SH-SY5Y (cell line): Measurements from ENCODE around the gene NAA80.

Source experiments
- GATA2 ChIP-seq: IDR thresholded peaks from 2 replicates; pipeline ENCODE4 v1.6.1; 2011; ENCODE audit warnings: mild to moderate bottlenecking, low read depth, low read length
- GATA3 ChIP-seq: IDR thresholded peaks from 2 replicates; pipeline ENCODE4 v1.6.1; 2011; ENCODE audit warnings: low read depth, mild to moderate bottlenecking, low read length, moderate library complexity

NAA80 gene

DNA sequence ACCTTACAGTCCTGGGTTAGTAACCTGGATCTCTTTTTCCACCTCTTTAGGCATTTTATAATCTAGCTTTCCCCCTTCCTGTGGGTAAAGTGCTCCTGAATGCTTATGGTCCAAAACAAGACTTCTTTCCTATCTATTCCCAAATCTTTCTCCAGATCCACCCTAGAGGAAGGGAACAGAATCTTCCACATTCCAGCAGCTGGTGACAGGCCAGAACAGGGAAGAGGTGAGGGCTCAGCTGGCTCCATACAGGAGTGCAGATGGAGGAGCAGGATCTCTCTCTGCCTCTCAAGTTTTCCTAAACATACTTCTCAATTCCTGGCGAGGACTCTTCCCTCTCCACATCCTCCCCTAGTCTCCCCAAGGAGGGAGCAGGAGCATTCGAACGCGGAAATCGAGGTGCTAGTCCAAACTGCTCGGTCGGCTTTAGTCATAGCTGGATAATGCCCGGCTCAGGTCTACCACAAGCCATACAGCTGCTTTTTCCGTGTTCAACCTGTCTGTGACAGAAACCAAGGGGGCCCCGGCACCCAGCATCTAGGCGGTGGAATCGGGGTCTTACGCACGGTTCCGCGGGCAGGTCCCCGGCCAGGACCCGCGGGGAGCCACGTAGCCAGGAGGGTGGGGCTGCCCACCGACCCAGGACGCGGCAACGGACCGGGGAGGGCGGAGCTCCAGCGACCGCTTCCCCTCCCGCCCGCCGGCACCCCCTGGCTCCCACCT lies 37.4 kb upstream of the NAA80 start:
- TF ChIP-seq GATA2 (peak; percentile 60), GATA3 (no peak)

DNA sequence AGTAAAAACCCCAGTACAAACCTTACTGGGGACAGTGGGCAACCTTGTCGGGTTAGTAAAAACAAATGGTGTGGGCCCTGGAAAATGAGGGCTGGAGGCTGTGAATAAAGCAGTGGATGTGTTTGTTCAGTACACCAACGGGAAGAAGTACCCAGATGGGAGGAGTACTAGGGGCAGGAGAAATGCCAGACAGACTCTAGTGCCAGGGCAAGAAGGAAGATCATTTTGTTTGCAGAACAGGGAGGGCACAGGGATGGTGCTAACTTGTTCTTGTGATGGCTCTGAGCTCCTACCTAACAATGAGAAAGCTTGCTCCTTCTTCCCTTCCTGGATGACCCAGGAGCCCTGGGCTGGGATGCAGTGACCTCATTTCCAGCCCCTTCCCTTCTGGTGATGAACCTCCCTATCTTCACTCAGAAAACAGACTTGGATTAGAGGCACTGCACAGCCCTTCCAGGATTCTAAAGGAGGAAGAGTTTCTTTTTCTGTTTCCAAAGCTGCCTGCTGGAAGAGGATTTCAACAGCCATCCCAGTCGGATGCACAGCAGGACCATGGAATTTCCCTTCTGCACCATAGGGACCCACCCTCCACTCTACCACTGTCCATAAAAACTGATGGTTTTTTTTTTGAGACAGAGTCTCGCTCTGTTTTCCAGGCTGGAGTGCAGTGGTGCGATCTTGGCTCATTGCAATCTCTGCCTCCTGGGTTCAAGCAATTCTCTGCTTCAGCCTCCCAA lies 35.3 kb upstream of the NAA80 start:
- TF ChIP-seq GATA2 (no peak), GATA3 (no peak)

DNA sequence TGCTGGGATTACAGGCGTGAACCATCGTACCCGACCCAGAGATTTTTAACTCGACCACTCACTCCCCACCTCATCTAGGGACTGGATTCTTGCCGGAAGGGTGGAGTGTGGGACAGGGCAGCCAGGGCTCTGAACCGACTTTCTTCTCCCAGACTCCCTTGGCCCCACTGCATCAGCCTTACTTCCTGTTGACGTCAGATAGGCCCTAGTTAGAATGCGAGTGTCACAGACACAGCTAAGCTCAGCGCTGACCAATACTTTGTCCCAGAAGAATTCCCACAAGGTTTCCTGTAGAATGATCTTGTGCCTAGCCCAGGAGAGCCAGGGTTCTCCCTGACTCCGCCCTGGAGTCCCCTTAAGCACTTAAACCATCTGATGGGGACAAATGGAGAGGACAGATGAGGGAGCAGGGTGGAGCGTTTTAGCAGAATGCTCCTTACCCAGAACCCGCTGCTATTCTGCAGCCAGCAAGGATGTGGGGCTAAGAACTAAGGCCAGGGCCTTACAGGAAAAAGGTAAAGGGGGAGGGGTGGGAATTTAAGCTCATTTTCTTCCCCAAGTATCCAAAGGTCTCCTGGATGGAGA lies 34.6 kb upstream of the NAA80 start:
- no peak for TF ChIP-seq GATA3
- TF ChIP-seq GATA2: no peak

DNA sequence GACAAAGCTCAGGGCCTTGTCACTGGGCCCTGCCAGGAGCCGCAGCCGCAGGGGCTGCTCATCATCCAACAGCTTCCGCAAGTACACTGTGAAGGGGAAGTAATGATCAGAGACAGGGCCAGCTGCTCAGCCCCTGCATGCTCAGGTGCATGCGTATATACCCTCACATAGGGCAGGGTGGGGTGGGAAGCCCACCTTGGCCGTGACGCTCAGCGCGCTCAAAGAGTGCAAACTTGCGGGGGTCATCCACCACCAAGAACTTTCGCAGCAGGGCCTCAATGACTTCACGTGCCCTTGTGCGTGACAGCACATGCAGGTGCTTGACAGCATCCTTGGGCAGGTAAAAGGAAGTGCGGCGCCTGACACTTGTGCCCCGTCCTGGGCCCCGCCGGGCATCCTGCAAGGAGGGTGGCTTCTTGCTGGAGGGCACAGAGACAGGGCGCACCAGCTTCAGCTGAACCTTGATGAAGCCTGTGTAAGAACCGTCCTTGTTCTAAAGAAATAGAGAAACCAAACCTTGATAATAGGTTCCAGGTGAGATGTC lies 32.2 kb upstream of the NAA80 start:
- TF ChIP-seq GATA2 (no peak), GATA3 (no peak)

DNA sequence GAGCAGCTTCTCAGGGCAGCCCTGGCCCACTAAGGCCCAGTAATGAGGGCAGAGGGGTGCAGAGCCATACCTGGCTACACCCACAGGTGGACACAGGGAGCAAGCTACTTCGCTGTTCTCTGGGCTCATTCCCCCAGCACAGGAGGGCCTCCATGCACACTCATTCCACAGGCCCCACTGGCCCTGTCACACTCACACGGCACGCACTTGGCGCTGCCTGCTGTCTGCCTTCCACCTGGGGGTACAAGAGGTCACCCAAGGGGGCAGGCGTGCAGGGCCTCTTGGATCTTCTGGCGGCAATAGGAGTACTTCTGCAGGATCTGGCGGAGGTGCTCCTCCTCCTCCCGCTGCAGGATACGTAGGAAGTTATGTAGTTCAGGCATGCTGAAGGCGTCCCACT lies 31.1 kb upstream of the NAA80 start:
- TF ChIP-seq GATA2 (no peak), GATA3 (no peak)

DNA sequence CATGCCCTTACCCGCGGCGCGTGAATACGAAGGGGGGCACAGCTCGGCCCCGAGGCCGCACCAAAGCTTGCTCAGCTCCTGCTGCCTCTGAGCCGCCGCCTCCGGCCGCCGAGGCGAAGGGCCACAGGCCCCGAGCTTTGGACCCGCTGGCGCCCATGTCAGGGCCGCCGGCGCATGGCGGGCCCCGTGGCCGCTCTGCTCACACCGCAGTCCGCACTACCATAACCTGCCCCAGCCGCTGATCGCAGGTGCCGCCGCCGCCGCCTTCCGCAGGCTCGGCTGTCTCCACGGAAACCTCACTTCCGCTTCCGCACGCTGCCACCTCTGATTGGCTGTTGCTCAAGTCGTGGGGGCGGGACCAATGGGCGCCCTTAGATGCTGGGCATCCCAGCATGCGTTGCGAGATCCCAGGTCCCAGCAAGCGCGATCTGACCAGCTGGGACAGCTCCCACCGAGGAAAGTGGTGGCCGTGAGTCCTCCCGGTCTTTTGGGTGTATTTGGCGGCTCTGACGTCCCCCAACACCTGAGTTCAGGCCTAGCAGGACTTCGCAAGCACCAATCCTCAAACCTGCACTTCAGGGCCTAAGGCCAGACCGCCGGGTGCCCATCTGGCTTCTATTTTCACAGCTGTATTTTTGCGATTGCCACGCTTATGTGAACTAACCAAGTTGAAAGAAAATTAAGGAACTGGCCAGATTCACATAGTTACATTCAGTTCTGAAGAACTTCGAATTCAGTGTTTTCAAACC lies 28.9 kb upstream of the NAA80 start, which contains the start of gene TUSC2:
TSS of gene TUSC2 (minus strand) at position 281 of the 749 bp plus-strand sequence. CDS start at position 157, 124 bp downstream.
- no peak for TF ChIP-seq GATA2
- TF ChIP-seq GATA3: no peak

DNA sequence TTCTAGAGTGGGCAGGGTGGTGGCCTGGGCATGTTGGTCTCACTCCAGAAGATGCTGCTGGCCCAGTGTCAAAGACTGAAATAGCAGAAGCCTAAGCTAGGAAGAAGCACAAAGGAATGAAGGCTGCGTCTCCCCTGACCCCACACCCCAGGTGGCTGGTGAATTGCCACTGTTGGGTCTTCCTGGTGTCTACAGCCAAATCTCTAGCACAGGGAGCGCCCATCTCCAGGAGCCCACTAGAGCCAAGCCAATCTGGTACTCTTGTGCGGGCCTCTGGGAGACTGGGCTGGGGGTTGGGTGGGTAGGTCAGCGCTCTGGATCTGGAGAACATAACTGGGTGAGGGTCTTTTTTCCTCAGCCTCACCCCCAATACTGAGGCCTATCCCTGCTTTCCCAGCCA lies 27.9 kb upstream of the NAA80 start:
- TF ChIP-seq GATA2: no peak
- no peak for TF ChIP-seq GATA3

DNA sequence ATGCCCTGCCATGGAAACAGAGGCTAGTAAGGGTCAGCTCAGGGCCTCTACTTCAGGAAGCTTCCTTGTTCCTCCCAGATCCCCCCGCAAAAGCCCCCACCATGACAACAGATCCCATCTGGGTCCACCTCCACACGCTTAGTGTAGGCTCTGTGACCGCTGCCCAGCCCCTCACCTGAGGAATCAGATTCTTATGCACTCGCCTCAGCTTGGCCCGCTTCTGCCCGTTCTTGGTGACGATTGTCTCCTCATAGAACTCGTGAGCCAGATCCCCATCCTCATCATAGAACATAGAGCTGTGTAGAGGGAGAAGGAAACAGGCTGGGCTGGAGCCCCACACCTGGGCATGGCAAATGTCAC lies 27.0 kb upstream of the NAA80 start:
- TF ChIP-seq GATA2 (no peak), GATA3 (no peak)

DNA sequence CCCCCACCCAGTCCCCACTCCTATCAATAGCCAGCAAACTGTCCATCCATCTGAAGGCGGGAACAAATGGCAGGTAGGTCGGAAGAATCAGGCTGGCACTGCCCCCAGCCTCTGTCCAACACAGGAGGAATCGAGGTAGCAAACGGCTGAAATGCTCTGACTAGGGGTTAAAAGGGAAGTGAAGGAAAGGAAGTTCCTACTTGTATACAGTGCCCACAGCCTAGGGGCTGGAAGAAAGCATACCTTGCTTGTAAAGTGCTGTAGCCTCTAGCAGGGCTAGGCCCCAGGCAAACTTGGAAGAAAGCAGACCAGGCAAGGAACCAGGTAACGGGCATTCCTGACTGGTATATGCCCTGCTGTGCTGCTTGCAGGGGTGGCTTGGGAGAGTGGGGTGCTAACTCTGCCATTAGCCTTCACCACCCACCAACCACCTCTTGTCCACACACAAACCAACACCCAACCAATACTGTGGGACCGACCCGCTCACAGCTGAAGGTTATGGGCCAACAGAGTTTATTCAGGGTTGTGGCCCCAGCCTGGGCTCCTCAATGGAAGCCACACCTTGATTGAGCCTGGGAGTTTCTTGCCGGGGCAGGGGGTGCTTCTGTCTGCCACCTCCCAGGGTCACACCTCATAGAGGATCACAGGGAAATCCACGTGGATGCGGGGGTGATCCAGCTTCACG lies 26.4 kb upstream of the NAA80 start:
- TF ChIP-seq GATA3 (no peak), GATA2 (no peak)

DNA sequence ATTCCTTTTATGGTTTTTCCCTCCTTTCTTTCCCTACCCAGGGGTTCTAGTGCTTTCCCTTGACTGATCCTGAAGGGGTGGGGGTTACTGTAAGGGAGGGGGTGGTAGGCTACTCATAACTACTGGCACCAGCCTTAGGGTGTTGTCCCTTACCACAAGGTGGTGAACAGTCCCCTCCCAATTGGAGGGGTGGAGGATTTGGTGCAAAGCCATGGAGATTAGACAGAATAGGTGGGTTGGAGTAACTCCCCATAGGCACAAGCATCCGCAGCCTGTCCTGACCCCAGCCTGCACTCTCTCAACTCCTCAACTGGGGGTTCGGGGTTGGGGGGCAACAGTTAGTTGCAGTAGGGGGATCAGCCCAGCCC lies 25.9 kb upstream of the NAA80 start:
- TF ChIP-seq GATA3: no peak
- TF ChIP-seq GATA2: no peak

DNA sequence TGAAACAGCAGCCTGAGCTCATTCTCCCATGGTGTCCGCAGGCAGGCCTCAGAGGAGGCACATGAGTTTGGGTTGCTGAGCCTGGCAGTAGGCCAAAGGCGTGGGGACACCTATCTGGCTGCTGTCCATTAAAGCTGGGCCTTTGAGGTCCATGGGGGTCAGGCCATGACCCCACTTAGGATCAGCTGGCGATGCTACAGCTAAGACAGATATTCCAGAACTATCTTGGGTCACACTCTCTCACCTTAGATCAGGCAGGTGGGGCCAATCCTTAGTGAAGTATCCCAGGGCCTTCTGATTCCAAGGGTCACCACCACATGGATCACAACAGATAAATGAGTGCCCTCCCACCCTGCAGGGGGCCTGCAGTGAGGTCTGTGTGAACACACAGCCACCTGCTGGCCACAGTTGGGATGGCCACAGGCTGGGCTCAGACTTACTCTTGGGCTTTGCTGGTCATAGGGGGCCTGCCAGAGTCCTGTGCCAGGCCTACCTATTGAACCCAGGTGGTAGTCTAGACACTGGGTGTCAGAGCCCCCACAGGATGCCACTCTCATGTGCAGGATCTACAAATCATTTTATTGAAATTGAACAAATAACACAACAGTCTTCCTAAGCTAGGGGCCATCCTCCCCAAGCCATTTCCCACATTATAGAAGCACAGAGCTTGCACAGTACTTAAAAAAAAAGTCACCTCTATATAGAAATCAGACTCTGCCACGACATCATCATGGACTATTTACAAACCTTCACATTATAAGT lies 25.3 kb upstream of the NAA80 start:
- TF ChIP-seq GATA3 (no peak), GATA2 (no peak)

DNA sequence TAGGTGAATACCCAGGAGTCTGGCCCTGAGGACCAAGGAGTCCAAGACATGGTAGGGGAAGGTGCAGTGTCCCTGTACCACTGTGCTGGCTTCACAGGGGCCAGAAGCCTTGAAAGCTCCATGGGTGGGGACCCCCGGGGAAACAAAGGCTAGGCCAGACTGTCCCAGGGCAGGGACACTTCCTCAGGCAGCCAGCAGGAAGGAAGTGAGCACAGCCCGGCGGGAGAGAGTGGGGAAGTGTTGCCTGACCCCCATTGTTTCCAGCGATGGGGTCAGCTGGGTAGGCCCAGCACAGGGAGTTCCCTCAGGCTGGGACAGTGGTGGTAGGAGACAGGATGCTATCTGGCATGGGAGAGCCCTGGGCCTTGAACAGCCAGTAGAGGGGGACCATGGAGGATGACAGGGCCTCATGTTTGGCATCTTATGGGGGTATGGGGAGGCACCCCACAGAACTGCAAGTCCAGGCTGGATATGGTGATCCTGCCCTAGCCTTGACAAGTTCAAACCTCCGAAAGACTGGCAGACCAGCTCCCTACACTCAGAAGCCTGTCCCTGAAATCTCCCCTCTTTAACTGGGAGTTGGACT lies 24.5 kb upstream of the NAA80 start:
- TF ChIP-seq GATA2 (no peak), GATA3 (no peak)
